Endothelial cell (in vitro differentiated cells): ENCODE data around the gene CUL4A. TPM values are rescaled to one million over a fixed set of nuclear protein-coding genes. Genes with fewer than 3 reads are reported as not detected.

Experiments used
- DNase-seq: peaks from one replicate; pipeline ENCODE4 v3.0.0; 2021; ENCODE audit warnings: low spot score
- H3K27ac Mint-ChIP-seq: one replicate; pipeline ENCODE4 v1.8.0; 2021; ENCODE audit warnings: mixed read lengths, inconsistent platforms; ENCODE audit not compliant: unreplicated experiment
- H3K27me3 Mint-ChIP-seq: one replicate; pipeline ENCODE4 v1.8.0; 2021; ENCODE audit warnings: mild to moderate bottlenecking, moderate library complexity, mixed read lengths, inconsistent platforms; ENCODE audit not compliant: unreplicated experiment
- H3K36me3 Mint-ChIP-seq: one replicate; pipeline ENCODE4 v1.8.0; 2021; ENCODE audit warnings: mild to moderate bottlenecking, low read depth, mixed read lengths, inconsistent platforms; ENCODE audit not compliant: unreplicated experiment
- H3K4me1 Mint-ChIP-seq: one replicate; pipeline ENCODE4 v1.8.0; 2021; ENCODE audit warnings: mild to moderate bottlenecking, mixed read lengths, inconsistent platforms; ENCODE audit not compliant: unreplicated experiment
- H3K4me3 Mint-ChIP-seq: one replicate; pipeline ENCODE4 v1.8.0; 2021; ENCODE audit warnings: mild to moderate bottlenecking, mixed read lengths, inconsistent platforms; ENCODE audit not compliant: unreplicated experiment
- H3K9me3 Mint-ChIP-seq: one replicate; pipeline ENCODE4 v1.8.0; 2021; ENCODE audit warnings: mixed read lengths, inconsistent platforms; ENCODE audit not compliant: unreplicated experiment
- CTCF ChIP-seq: fragments of 200-600 bp; sonication (generic); IDR thresholded peaks from one replicate; pipeline ENCODE4 v1.5.0; 2021; ENCODE audit warnings: antibody characterized with exemption; ENCODE audit not compliant: unreplicated experiment
- total RNA-seq: library from RNA; stranded (reverse); fragmentation: NEBNext Ultra II Directional; extraction: Animal tissue kit (Norgen Biotek cat#: 25700); gene quantifications from one replicate; pipeline ENCODE4 v1.2.1, GENCODE V29; 2021; ENCODE audit not compliant: unreplicated experiment

Gene CUL4A
- total RNA-seq, 1 donor from 2014 or later, result 55.8 TPM

- H3K4me1 Mint-ChIP-seq, result peaks cover 5% of the 10 kb centered on the region
- no peak overlapping the region for H3K4me3 Mint-ChIP-seq
- H3K27ac Mint-ChIP-seq, result no peak overlapping the region
- H3K36me3 Mint-ChIP-seq, result peaks cover 21% of the 10 kb centered on the region
- H3K27me3 Mint-ChIP-seq, result no peaks in the 10 kb centered on the region
- no peaks in the 10 kb centered on the region for H3K9me3 Mint-ChIP-seq
- no peak for DNase-seq
- TF ChIP-seq CTCF, result no peak
These were observed 12.3 kb upstream of the CUL4A start for GRCh38 chr13:113196970-113197737.

- Mint-ChIP-seq H3K4me3 (no peak overlapping the region), H3K27me3 (no peaks in the 10 kb centered on the region), H3K4me1 (peaks cover 9% of the 10 kb centered on the region), H3K36me3 (peaks cover 15% of the 10 kb centered on the region), H3K9me3 (no peaks in the 10 kb centered on the region), H3K27ac (no peak overlapping the region)
- no peak for TF ChIP-seq CTCF
- no peak for DNase-seq
These were observed 7.6 kb upstream of the CUL4A start for GRCh38 chr13:113201815-113202214.

- Mint-ChIP-seq H3K9me3 (no peaks in the 10 kb centered on the region), H3K36me3 (peaks cover 15% of the 10 kb centered on the region), H3K4me1 (peaks cover 14% of the 10 kb centered on the region), H3K27ac (peak overlapping the region; percentile 38), H3K4me3 (no peak overlapping the region), H3K27me3 (peaks cover 5% of the 10 kb centered on the region)
- DNase-seq, result no peak
- no peak for TF ChIP-seq CTCF
These were observed 6.5 kb upstream of the CUL4A start for GRCh38 chr13:113202912-113203311.

DNA sequence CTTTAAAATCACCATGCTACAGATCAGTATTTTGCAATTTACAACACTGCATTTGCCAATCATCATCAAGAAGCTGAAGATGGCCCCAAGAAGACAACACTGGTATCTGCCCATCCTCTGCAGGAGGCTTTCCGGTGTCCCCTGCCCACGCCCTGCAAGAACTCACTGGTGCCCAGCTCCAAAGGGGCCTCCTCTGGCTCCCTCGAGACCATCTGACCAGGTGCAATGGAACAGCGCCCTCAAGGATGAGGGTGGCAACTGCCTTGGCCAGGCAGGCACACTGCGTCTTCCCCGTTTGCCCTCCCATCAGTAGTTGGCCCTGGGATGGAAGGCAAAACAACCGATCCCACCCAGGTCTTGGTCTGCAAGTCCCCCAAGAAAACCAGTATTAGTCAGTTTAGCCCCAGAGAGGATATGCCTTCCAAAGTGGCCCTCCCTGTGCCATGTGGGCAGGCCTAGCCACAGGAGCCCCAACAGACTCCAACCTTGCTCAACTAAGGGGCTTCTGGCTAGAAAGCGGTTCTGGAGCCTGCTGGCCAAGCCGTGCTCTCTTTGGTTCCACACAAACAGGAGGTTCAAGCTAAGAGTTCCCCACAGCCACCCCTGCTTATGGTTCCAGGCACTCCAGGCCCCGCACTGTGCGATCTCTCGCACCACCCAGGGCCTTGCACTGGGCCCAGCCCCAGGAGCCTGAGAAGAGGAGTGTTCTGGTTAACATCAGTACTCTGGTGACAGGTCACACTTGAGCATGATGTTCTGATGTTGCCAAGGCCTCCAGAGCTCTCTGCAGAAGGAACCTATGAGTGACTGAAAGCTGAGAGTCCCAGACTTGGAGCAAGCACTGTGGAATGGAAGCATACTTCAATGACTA is 5.7 kb upstream of the CUL4A start:
- TF ChIP-seq CTCF, result no peak
- H3K27ac Mint-ChIP-seq, result no peak overlapping the region
- H3K4me1 Mint-ChIP-seq, result peaks cover 15% of the 10 kb centered on the region

GRCh38 chr13:113204378-113204734 is 5.1 kb upstream of the CUL4A start:
- Mint-ChIP-seq H3K4me3 (no peak overlapping the region), H3K4me1 (peaks cover 15% of the 10 kb centered on the region), H3K27ac (no peak overlapping the region), H3K27me3 (peaks cover 6% of the 10 kb centered on the region), H3K36me3 (peaks cover 13% of the 10 kb centered on the region), H3K9me3 (no peaks in the 10 kb centered on the region)
- TF ChIP-seq CTCF, result no peak
- DNase-seq, result no peak

More for the DNA sequence above, 5.7 kb upstream of the CUL4A start:
- no peak for DNase-seq
- peaks cover 13% of the 10 kb centered on the region for H3K36me3 Mint-ChIP-seq
- H3K27me3 Mint-ChIP-seq, result peaks cover 6% of the 10 kb centered on the region
- no peak overlapping the region for H3K4me3 Mint-ChIP-seq
- H3K9me3 Mint-ChIP-seq, result no peaks in the 10 kb centered on the region
